ENCODE measurements around the gene SIRPD.
"Not testable (repeated sequence)": the region's sequence is repeated elsewhere in the genome, so short reads cannot be mapped to it uniquely, and the experiment has no call there.

Gene SIRPD

GRCh38 chr20:1557605-1558004 lies at the start of gene SIRPD:
SIRPD (minus strand) TSS chr20:1557705; CDS start chr20:1557653, 52 bp downstream.
- no peak for DNase-seq

- DNase-seq: no peak
Measured at GRCh38 chr20:1600736-1601135, 43.2 kb upstream of the SIRPD start.

GRCh38 chr20:1595333-1595732 lies 37.8 kb upstream of the SIRPD start:
- no peak for DNase-seq

GRCh38 chr20:1588533-1589460 lies 31.3 kb upstream of the SIRPD start:
- no peak for DNase-seq

GRCh38 chr20:1587781-1588532 lies 30.5 kb upstream of the SIRPD start:
- DNase-seq: no peak

- no peak for DNase-seq
Measured at GRCh38 chr20:1579488-1579887, 22.0 kb upstream of the SIRPD start.

GRCh38 chr20:1577906-1578305 lies 20.4 kb upstream of the SIRPD start:
- no peak for DNase-seq

- DNase-seq: not testable (repeated sequence)
Measured at GRCh38 chr20:1577313-1577712, 19.8 kb upstream of the SIRPD start.

GRCh38 chr20:1576641-1577040 lies 19.1 kb upstream of the SIRPD start:
- DNase-seq: no peak

GRCh38 chr20:1576003-1576402 lies 18.5 kb upstream of the SIRPD start:
- DNase-seq: peak; percentile 0

- DNase-seq: not testable (repeated sequence)
Measured at GRCh38 chr20:1571583-1571982, 14.1 kb upstream of the SIRPD start.

GRCh38 chr20:1569415-1569881 lies 11.9 kb upstream of the SIRPD start:
- DNase-seq: no peak

- DNase-seq: no peak
Measured at GRCh38 chr20:1568163-1568490, 10.6 kb upstream of the SIRPD start.

GRCh38 chr20:1567392-1568162 lies 10.1 kb upstream of the SIRPD start:
- no peak for DNase-seq

- no peak for DNase-seq
Measured at GRCh38 chr20:1566701-1567100, 9.2 kb upstream of the SIRPD start.

- DNase-seq: no peak
Measured at GRCh38 chr20:1565461-1565860, 8.0 kb upstream of the SIRPD start.

- DNase-seq: no peak
Measured at GRCh38 chr20:1563598-1563997, 6.1 kb upstream of the SIRPD start.

GRCh38 chr20:1562622-1563021 lies 5.1 kb upstream of the SIRPD start:
- no peak for DNase-seq

GRCh38 chr20:1561350-1561749 lies 3.8 kb upstream of the SIRPD start:
- no peak for DNase-seq

- no peak for DNase-seq
Measured at GRCh38 chr20:1555952-1556351, 1.6 kb downstream of the SIRPD start.

GRCh38 chr20:1539816-1540419 lies 17.6 kb downstream of the SIRPD start:
- no peak for DNase-seq

- no peak for DNase-seq
Measured at GRCh38 chr20:1538655-1539054, 18.9 kb downstream of the SIRPD start.

GRCh38 chr20:1537731-1538058 lies 19.8 kb downstream of the SIRPD start:
- DNase-seq: no peak
